HEK293 (cell line): ENCODE data around the gene TMEM272.

Source experiments
- SCRT1 ChIP-seq: fragments of 450-650 bp; formaldehyde crosslinking; IDR thresholded peaks from 2 replicates; pipeline ENCODE4 v1.5.1; 2016; ENCODE audit warnings: missing biosample characterization, missing genetic modification characterization, borderline replicate concordance
- YY1 ChIP-seq: fragments of 450-650 bp; formaldehyde crosslinking; IDR thresholded peaks from 2 replicates; pipeline ENCODE4 v1.5.1; 2018; ENCODE audit warnings: missing biosample characterization, missing genetic modification characterization
- ZBTB21 ChIP-seq: fragments of 450-650 bp; formaldehyde crosslinking; IDR thresholded peaks from 2 replicates; pipeline ENCODE4 v1.5.1; 2017; ENCODE audit warnings: missing biosample characterization, missing genetic modification characterization
- ZNF174 ChIP-seq: fragments of 450-650 bp; formaldehyde crosslinking; IDR thresholded peaks from 2 replicates; pipeline ENCODE4 v1.5.0; 2017; ENCODE audit warnings: missing biosample characterization, mild to moderate bottlenecking, missing genetic modification characterization
- ZNF184 ChIP-seq: fragments of 450-650 bp; IDR thresholded peaks from 2 replicates; pipeline ENCODE4 v1.5.1; 2018; ENCODE audit warnings: missing biosample characterization, mild to moderate bottlenecking, missing genetic modification characterization
- ZNF324 ChIP-seq: fragments of 450-650 bp; formaldehyde crosslinking; IDR thresholded peaks from 2 replicates; pipeline ENCODE4 v1.5.1; 2016; ENCODE audit warnings: missing biosample characterization, missing genetic modification characterization
- ZNF561 ChIP-seq: fragments of 450-650 bp; IDR thresholded peaks from 2 replicates; pipeline ENCODE4 v1.5.1; 2018; ENCODE audit warnings: missing biosample characterization, missing genetic modification characterization, borderline replicate concordance
- TF ChIP-seq, protein P1 (sequence below): fragments of 450-650 bp; formaldehyde crosslinking; IDR thresholded peaks from 2 replicates; pipeline ENCODE4 v1.5.1; 2016; ENCODE audit warnings: missing biosample characterization, missing genetic modification characterization
- TF ChIP-seq, protein P2 (sequence below): fragments of 450-650 bp; formaldehyde crosslinking; IDR thresholded peaks from 2 replicates; pipeline ENCODE4 v1.5.1; 2016; ENCODE audit warnings: missing biosample characterization, missing genetic modification characterization
- TF ChIP-seq, protein P3 (sequence below): fragments of 450-650 bp; formaldehyde crosslinking; optimal IDR thresholded peaks from 2 replicates; pipeline ENCODE3; 2016; ENCODE audit warnings: missing biosample characterization, mild to moderate bottlenecking, missing genetic modification characterization

DNA sequence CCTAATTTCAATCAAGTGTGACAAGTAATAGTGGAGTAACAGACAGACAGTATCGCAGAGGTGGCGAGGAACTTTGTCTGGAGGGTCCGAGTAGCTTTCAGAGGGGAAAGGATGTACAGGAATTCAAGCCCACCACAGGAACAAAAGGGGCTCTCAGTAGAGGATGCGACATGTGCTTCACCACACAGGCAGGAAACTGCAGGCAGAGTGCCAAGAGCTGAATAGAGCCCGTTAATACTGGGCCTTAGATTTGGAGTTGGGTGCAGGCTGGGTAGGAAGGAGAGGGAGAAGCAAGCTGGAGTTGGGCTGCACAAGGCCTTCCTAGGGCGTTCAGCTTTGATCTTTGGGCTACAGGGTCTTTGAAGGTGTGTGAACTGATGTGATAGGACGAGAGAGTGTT lies 18.0 kb upstream of the TMEM272 start:
- TF ChIP-seq, protein P1, sequence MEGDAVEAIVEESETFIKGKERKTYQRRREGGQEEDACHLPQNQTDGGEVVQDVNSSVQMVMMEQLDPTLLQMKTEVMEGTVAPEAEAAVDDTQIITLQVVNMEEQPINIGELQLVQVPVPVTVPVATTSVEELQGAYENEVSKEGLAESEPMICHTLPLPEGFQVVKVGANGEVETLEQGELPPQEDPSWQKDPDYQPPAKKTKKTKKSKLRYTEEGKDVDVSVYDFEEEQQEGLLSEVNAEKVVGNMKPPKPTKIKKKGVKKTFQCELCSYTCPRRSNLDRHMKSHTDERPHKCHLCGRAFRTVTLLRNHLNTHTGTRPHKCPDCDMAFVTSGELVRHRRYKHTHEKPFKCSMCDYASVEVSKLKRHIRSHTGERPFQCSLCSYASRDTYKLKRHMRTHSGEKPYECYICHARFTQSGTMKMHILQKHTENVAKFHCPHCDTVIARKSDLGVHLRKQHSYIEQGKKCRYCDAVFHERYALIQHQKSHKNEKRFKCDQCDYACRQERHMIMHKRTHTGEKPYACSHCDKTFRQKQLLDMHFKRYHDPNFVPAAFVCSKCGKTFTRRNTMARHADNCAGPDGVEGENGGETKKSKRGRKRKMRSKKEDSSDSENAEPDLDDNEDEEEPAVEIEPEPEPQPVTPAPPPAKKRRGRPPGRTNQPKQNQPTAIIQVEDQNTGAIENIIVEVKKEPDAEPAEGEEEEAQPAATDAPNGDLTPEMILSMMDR (tag by site-specific recombination) = no peak
- TF ChIP-seq SCRT1 (no peak), ZNF561 (no peak), ZNF324 (tag by site-specific recombination) (no peak), ZBTB21 (tag by site-specific recombination) (no peak), ZNF174 (tag by site-specific recombination) (no peak), ZNF184 (tag by site-specific recombination) (no peak), YY1 (no peak)
- TF ChIP-seq, protein P2, sequence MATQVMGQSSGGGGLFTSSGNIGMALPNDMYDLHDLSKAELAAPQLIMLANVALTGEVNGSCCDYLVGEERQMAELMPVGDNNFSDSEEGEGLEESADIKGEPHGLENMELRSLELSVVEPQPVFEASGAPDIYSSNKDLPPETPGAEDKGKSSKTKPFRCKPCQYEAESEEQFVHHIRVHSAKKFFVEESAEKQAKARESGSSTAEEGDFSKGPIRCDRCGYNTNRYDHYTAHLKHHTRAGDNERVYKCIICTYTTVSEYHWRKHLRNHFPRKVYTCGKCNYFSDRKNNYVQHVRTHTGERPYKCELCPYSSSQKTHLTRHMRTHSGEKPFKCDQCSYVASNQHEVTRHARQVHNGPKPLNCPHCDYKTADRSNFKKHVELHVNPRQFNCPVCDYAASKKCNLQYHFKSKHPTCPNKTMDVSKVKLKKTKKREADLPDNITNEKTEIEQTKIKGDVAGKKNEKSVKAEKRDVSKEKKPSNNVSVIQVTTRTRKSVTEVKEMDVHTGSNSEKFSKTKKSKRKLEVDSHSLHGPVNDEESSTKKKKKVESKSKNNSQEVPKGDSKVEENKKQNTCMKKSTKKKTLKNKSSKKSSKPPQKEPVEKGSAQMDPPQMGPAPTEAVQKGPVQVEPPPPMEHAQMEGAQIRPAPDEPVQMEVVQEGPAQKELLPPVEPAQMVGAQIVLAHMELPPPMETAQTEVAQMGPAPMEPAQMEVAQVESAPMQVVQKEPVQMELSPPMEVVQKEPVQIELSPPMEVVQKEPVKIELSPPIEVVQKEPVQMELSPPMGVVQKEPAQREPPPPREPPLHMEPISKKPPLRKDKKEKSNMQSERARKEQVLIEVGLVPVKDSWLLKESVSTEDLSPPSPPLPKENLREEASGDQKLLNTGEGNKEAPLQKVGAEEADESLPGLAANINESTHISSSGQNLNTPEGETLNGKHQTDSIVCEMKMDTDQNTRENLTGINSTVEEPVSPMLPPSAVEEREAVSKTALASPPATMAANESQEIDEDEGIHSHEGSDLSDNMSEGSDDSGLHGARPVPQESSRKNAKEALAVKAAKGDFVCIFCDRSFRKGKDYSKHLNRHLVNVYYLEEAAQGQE (tag by site-specific recombination) = no peak
- TF ChIP-seq, protein P3, sequence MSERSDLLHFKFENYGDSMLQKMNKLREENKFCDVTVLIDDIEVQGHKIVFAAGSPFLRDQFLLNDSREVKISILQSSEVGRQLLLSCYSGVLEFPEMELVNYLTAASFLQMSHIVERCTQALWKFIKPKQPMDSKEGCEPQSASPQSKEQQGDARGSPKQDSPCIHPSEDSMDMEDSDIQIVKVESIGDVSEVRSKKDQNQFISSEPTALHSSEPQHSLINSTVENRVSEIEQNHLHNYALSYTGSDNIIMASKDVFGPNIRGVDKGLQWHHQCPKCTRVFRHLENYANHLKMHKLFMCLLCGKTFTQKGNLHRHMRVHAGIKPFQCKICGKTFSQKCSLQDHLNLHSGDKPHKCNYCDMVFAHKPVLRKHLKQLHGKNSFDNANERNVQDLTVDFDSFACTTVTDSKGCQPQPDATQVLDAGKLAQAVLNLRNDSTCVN (tag by site-specific recombination) = no peak
